HG02798 (cell line): ENCODE results near the gene OR2J2.
"Not testable (repeated sequence)": the region's sequence is repeated elsewhere in the genome, so short reads cannot be mapped to it uniquely, and the experiment has no call there.

Source experiments
- ATAC-seq: cut with Tn5 transposase; IDR thresholded peaks from one replicate; pipeline ENCODE4 v1.9.1; 2021; ENCODE audit warnings: mild to moderate bottlenecking; ENCODE audit not compliant: unreplicated experiment, poor library complexity

The OR2J2 gene

DNA sequence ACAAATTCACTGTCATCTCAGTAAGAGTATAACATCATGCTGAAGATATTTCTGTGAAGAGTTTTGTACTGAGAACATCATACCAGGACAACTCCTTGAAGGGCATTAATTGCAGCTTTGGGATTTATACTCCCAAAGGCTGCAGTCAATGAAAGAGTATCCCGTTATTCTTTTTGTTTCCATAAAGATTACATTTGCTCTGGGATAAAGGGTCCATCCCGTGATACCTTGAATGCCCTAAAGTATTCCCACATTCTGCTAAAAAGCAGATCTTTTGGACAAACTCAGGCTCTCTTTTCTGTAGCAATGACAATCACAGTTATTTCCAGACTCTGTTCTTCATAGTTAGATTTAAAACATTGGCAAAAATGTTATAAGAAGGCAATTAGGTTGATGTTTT lies at the start of gene OR2J2:
Gene OR2J2, plus strand, starts transcription at position 301 of the 400 bp plus-strand sequence. CDS start 2,729 bp downstream, outside the sequence.
- not testable (repeated sequence) for ATAC-seq

DNA sequence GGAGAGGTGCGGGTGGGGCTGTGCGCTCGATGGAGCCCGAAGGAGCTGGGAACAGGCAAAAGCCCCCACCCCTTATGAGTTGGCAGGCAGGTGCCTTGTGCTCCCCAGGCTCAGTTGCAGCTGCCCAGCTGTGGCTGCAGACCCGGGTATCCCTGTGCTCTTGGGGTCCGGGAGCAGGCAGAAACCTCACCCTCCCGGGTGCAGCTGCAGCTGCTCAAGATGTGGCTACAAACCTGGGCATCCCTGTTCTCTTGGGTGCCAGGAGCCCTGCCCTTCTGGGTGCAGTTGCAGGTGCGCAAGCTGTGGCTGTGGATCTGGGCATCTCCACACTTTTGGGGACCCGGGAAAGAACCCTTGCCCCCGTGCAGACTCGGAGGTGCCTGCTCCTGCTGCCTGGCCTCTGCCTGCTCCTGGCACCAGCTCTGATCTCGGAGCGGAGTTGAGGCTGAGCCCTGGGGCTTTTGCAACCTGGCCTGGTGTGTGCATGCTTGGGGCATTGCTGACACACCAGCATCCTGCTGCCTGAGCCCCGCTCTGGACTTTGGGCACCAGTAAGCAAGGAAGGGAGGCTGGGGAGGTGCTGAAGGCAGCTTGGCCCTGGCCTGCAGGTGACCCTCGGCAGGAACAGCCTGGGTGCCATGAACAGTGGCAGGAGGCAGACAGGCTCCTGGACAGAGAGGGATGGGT lies 41.2 kb upstream of the OR2J2 start:
- ATAC-seq = no peak

DNA sequence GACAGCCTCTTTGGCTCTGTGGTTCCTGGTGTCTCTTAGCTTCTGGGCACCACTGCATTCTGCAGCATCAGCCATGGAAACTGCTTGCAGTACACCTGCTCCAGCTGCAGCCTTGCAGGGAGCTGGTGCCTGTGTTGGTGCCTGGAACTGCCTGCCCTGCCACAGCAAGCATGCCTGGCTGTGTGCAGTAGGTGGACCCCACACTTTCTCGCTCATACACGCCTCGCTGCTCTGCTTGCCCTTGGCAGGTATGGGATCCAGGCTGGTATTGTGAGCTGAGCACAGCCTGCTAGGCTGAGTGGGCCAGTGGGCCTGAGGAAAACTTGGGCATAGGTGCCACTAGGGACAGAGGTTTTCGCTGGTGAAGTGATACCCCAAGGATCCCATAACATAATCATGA lies 40.1 kb upstream of the OR2J2 start:
- ATAC-seq = no peak

DNA sequence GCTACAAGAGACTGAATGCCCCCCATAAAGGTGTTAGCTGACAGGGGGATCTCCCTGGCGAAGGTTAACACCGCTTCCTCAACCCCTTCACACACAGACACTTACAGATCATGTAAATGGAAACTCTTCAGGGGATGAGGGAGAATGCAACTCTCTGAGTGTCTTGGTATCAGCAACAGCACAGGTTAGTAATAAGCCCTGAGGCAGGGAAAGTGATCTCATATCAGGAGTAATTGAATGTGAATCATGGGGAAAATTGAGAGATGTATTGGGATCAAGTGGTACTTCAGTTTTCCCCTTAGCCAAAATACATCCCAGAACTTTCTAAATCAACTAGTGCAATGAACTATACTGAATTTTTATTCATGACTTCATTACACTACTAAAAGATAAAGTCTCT lies 39.0 kb upstream of the OR2J2 start:
- ATAC-seq = no peak

DNA sequence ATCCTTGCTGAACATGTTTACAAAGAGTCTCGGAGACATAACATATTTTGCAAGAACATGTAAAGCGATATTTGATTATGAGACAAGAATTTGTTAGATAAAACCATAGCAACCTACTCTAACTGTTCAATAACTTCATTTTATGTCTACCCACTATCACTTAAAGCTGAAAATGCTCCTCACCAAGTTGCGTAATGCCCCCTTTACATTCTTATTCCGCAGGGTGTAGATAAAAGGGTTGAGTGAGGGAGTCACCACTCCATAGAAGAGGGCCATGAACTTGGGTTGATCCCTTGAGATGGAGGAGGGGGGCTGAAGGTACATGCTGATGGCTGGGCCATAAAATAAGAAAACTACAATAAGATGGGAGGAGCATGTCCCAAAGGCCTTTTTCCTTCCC lies 33.0 kb upstream of the OR2J2 start:
- no peak for ATAC-seq

DNA sequence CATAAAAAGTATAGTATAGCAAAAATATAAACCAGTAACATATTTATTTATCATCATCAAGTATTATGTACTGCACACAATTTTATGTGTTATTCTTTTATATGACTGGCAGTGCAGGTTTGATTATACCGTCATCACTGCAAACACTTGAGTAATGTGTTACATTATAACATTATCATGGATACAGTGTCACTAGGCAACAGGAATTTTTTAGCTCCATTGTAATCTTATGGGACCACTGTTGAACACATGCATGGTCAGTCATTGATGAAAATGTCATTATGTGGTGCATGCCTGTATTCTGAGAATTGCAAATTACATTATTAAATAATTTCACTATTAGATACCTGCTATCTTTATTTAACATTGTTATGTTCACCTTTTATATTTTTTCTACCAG lies 29.1 kb upstream of the OR2J2 start:
- no peak for ATAC-seq

DNA sequence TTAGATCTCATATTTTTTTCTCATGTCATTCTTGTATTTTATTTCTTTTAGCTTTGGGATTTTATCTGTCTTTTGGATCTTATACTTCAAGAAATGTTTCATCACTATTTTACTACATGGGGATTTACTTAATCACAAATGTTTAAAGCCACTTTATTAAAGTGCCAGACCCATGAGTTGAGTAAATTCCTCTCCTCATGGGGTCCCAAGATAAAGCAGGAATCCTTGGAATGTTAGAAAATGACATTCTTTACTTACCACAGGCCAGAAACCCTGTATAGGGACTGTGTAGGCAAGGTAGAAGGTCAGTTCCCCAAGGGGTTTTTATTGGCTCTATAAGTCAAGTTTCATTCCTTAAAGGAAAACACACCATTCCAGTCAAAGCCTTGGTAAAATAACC lies 28.4 kb upstream of the OR2J2 start:
- ATAC-seq = no peak

DNA sequence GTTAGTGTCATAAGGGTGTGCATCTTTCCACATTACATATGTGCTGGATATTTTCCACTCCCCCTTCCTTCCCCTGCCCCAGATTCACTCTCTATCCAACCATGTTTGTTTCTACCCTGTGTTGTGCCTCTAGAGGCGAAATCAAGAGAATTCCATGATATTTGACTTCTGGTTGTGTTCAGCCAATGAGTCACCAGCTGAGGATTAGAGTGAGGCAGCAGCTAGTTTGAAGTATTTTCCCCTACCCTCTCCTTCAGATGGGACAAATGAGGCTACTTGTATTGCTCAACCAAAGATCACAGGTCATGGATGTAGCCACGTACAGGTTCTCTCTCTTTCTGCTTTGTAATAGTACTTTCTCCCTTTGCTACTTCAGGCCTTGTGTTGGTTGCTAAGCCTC lies 24.5 kb upstream of the OR2J2 start:
- no peak for ATAC-seq

DNA sequence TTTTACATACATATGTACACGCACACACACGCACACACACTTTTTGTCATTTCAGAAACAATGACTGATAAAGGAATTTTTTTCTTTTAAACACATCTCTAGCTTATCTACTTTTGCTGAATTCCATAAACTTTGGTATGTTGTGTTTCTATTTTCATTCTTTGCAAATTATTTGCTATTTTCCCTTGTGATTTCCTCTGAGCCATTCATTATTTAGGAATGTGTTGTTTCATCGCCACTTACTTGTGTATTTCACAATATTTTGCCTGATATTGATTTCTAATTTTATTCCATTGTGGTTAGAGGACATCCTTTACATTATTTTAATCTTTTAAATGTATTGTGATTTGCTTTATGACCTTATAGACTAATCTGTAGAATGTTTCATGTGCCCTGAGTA lies 23.6 kb upstream of the OR2J2 start:
- no peak for ATAC-seq

DNA sequence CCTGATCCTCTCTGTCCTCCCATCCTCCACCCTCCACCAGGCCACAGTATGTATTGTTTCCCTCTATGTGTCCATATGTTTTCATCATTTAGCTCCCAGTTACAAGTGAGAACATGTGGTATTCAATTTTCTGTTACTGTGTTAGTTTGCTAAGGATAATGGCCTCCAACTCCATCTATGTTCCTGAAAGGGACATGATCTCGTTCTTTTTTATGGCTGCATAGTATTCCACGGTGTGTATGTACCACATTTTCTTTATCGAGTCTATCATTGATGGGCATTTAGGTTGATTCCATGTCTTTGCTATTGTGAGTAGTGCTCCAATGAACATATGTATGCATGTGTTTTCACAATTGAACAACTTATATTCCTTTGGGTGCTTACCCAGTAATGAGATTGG lies 21.3 kb upstream of the OR2J2 start:
- not testable (repeated sequence) for ATAC-seq

DNA sequence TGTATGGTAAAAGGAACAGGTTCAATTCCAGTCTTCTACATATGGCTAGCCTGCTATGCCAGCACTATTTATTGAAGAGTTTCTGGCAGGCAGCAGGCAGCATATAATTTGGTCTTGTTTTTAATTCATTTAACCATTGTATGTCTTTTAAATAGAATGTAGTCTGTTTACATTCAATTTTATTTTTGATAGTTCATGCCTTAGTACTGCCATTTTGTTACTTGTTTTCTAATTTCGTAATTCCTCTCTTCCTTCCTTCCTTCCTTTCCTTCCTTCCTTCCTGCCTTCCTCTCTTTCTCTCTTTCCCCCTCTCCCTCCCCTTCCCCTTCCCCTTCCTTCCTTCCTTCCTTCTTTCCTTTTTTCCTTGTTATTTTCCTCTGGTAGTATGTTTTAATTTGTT lies 17.6 kb upstream of the OR2J2 start:
- ATAC-seq = no peak

DNA sequence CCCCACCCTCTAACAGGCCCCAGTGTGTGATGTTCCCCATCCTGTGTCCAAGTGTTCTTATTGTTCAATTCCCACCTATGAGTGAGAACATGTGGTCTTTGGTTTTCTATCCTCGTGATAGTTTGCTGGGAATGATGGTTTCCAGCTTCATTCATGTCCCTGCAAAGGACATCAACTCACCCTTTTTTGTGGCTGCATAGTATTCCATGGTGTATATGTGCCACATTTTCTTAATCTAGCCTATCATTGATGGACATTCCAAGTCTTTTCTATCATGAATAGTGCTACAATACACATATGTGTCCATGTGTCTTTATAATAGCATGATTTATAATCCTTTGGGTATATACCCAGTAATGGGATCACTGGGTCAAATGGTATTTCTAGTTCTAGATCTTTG lies 15.5 kb upstream of the OR2J2 start:
- ATAC-seq = not testable (repeated sequence)

DNA sequence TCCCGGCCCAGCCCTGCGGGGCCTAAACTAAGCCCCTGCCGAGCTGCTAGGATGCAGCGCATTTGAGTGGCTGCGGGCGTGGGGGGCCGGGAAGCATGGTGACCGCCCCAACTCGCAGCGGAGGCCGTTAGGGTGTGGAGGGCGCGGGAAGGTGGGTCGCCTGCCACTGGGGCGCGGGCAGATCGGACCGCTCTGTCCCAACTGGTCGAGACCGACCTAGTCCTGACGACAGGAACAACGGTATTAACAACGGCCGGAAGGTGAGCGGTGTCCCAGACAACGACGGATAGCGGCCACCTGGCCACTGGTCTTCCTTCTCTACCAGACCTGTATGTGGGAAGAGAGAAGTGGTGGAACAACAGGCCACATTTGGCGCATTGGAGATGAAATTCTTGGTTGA lies 10.8 kb upstream of the OR2J2 start:
- not testable (repeated sequence) for ATAC-seq

DNA sequence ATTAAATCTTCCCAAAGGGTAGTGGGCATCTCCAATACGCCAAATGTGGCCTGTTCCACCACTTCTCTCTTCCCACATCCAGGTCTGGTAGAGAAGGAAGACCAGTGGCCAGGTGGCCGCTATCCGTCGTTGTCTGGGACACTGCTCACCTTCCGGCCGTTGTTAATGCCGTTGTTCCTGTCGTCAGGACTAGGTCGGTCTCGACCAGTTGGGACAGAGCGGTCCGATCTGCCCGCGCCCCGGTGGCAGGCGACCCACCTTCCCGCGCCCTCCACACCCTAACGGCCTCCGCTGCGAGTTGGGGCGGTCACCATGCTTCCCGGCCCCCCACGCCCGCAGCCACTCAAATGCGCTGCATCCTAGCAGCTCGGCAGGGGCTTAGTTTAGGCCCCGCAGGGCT lies 5.1 kb upstream of the OR2J2 start:
- not testable (repeated sequence) for ATAC-seq

DNA sequence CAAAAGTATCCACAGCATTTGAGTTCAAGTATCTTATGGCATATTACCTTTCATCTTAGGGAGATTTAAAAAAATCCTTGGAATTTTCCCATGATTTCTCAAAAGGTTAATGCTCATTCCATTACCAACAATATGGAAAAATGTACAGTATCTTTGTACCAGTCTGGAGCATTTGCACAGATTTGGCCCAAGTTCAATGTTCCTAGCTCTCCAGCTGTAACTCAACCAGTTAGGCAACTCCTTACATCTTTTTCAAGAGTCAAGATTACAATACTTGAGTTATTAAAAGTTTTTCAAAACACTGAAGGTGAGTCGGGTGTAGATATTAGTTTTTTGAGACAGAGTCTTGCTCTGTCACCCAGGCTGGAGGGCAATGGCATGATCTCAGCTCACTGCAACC lies 1.0 kb downstream of the OR2J2 start:
- ATAC-seq = no peak

DNA sequence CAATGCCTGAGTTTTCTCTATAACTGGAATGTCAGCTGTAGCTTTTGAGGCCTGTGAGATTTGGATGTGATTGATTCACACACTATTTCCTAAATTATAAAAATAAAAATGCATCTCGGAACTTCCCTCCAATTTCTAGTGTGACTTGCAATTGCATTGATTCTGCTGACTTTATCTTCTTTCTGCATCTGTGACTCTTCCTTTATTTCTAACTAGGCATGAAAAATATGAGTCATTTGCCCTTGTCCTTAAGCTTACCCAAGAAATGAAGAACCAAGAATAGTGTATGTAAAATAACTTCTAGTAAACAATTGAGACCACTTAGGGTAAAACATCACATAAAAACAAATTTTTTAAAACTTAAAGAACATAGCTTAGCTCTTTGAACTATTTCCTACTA lies 12.9 kb downstream of the OR2J2 start:
- ATAC-seq = no peak

DNA sequence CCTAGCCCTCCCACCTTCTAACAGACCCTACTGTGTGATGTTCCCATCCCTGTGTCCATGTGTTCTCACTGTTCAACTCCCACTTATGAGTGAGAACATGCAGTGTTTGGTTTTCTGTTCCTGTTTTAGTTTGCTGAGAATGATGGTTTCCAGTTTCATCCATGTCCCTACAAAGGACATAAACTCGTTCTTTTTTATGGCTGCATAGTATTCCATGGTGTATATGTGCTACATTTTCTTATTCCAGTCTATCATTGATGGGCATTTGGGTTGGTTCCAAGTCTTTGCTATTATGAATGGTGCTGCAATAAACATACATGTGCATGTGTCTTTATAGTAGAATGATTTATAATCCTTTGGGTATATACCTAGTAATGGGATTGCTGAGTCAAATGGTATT lies 18.0 kb downstream of the OR2J2 start:
- ATAC-seq = not testable (repeated sequence)

DNA sequence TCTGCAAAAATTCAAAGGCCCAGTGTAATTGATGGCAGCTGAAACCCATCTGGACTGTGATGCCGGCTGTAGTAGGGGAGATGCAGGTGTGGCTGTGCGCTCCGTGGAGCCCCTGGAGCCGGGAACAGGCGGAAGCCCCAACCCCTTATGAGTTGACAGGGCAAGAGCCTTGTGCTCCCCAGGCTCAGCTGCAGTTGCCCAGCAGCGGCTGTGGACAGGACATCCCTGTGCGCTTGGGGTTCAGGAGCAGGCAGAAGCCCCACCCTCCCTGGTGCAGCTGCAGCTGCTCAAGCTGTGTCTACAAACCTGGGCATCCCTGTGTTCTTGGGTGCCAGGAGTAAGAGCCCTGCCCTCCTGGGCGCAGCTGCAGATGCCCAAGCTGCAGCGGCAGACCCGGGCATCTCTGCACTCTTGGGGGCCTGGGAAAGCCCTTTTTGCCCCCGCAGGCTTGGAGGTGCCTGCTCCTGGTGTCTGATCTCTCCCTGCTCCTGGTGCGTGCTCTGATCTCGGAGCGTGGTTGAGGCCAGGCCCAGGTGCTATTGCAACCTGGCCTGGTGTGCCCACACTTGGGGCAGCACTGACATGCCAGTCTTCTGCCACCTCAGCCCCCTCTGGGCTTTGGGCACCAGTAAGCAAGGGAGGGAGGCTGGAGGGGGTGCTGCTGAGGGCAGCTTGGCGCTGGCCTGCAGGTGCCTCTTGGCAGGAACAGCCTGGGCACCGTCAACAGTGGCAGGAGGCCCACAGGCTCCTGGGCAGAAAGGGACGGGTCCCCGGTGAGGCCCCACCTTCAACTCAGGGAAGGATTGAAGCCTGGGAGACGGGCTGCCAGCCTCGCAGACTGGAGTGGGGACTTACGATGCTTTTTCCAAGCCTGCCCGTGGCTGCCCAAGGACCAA lies 30.3 kb downstream of the OR2J2 start:
- no peak for ATAC-seq

DNA sequence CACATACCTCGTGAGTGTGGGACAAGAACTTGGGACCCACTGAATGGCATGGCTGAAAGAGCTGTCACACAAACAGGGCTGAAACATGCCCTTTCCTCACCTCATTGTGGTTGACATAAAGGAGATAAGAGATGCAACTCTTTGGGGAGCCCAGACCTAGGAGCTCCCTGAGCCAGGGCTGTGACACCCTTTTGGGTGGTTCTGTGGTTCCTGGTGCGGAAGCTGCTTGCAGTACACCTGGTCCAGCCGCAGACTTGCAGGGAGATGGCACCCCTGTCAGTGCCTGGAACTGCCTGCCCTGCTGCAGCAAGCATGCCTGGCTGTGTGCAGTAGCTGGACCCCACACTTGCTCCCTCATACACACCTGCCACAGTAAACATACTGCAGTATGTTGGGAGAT lies 31.3 kb downstream of the OR2J2 start:
- ATAC-seq = no peak

DNA sequence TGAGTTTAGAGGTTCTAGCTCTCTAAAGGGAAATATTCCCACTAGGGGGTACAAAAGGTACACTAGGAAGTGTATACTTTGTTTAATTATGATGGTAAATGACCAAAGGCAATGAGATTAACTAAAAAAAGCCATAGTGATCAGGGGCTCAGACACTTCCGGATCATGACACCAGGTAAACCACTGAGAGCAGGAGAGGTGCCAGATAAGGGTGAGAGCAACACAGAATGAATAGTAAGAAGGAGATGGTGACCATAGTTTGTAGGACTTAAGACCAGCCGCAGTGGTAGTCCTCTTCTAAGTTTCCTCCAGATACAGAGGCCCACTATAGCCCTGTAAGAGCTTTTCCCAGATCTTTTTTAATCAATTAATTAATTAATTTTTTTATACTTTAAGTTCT lies 40.8 kb downstream of the OR2J2 start:
- no peak for ATAC-seq

DNA sequence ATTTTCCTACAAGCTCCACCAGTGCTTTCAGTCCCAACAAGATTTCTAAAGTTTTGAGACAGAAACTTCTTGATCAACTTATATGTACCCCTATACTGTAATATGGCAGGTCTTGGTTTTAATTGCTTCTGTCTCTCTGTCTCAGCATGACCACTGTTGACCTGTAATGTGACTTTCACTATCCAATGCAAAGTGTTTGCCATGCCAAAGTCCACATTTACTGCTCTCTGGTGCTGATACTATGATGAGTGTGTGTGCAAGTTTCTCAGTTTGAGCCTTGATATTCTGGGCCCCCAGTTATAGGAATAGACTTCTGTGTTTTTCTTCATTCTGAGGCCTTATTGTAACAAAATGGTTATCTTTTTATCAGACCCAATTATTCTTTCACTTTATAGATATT lies 45.8 kb downstream of the OR2J2 start:
- ATAC-seq = no peak

DNA sequence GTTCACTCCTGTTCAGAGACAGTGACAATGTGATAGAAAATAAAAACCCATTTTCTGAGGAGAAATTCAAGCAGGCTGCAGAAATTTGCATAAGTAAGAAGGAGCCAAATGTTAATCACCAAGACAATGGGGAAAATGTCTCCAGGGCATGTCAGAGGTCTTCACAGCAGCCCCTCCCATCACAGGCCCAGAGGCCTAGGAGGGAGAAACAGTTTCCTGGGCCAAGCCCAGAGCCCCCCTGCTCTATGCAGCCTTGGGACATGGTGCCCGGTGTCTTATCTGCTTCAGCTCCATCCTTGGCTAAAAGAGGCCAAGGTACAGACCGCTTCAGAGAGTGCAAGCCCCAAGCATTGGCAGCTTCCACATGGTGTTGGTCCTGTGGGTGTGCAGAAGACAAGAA lies 46.5 kb downstream of the OR2J2 start:
- ATAC-seq = not testable (repeated sequence)
